GM19099 (cell line): ENCODE results near the gene SPDYE17.
"Not testable (repeated sequence)": the region's sequence is repeated elsewhere in the genome, so short reads cannot be mapped to it uniquely, and the experiment has no call there.

ENCODE experiments used
- POLR2A ChIP-seq: IDR thresholded peaks from 3 replicates; pipeline ENCODE4 v1.6.1; 2011; ENCODE audit warnings: low read depth; ENCODE audit not compliant: insufficient read length; ENCODE audit errors: extremely low read depth

Gene SPDYE17

GRCh38 chr7:77032261-77032660 lies at the start of gene SPDYE17:
Gene SPDYE17, minus strand, starts transcription at chr7:77032361. Its CDS starts 1,791 bp downstream, at chr7:77030570.
- TF ChIP-seq POLR2A: not testable (repeated sequence)

- not testable (repeated sequence) for TF ChIP-seq POLR2A
These were observed 30.4 kb upstream of the SPDYE17 start, which contains the start of gene SPDYE18 for GRCh38 chr7:77062557-77062956. Gene SPDYE18, minus strand, starts transcription at chr7:77062558. Its CDS starts 2,046 bp downstream, at chr7:77060512.

- no peak for TF ChIP-seq POLR2A
These were observed 33.9 kb downstream of the SPDYE17 start for GRCh38 chr7:76998285-76998589.

- TF ChIP-seq POLR2A: no peak
These were observed 34.5 kb downstream of the SPDYE17 start for GRCh38 chr7:76997381-76998284.
